ENCODE measurements around the gene PPFIA2. TPM values are rescaled to one million over a fixed set of nuclear protein-coding genes. Genes with fewer than 3 reads are reported as not detected.
A peak's percentile ranks its signal among the peaks of the same experiment; 100 is the strongest.

Gene PPFIA2
- total RNA-seq, 4 donors from 2014 or later = 2.0 to 6.6 (median 3.2) TPM; not detected in 1

DNA sequence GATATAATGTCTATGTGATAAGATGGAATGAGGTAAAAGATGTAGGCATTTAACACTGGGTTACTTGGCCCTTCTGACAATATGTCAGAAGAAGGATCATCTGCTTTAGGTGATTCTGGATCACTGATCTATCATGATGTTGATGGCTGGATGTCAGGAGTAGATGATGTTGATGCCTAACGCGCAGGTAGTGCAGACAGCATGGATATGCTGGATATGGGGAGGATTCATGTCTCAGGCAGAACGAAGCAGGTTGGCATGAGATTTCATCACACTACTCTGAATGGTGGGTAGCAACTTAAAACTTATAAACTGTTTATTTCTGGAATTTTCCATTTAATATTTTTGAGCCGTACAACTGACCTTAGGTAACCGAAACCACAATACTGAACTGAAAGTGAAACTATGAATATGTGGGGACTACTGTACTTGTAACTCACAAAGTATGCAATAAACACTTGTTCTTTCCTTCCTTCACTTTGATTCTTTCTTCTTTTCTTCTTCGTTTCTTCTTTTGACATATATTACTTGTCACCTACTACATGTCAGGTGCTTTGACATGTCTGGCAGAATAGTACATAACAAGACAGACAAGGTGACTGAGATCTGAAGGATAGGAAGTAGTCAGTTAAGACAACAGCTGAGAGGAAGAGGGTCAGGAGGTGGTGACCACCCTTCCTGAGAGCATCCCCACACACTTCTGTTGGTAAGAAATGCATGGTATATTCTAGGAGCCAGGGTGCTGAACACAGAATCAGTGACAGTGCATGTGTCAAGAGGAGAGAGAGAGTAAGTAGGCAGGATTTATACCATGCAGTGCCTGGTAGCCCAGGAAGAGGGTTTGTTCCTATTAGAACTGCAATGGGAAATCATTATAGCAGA, 238.8 kb downstream of the PPFIA2 start:
- no peak for DNase-seq
- Histone ChIP-seq H3K4me3 (peak overlapping the region in 1 of 4 donors; percentile 35), H3K27me3 (no peaks in the 10 kb centered on the region), H3K27ac (no peak overlapping the region), H3K4me1 (no peaks in the 10 kb centered on the region), H3K9me3 (no peaks in the 10 kb centered on the region), H3K36me3 (no peaks in the 10 kb centered on the region)
- TF ChIP-seq, protein P1, sequence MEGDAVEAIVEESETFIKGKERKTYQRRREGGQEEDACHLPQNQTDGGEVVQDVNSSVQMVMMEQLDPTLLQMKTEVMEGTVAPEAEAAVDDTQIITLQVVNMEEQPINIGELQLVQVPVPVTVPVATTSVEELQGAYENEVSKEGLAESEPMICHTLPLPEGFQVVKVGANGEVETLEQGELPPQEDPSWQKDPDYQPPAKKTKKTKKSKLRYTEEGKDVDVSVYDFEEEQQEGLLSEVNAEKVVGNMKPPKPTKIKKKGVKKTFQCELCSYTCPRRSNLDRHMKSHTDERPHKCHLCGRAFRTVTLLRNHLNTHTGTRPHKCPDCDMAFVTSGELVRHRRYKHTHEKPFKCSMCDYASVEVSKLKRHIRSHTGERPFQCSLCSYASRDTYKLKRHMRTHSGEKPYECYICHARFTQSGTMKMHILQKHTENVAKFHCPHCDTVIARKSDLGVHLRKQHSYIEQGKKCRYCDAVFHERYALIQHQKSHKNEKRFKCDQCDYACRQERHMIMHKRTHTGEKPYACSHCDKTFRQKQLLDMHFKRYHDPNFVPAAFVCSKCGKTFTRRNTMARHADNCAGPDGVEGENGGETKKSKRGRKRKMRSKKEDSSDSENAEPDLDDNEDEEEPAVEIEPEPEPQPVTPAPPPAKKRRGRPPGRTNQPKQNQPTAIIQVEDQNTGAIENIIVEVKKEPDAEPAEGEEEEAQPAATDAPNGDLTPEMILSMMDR (IDR thresholded peaks at IDR 0.05) = no peak
- TF ChIP-seq POLR2A (IDR thresholded peaks at IDR 0.05) = no peak

DNA sequence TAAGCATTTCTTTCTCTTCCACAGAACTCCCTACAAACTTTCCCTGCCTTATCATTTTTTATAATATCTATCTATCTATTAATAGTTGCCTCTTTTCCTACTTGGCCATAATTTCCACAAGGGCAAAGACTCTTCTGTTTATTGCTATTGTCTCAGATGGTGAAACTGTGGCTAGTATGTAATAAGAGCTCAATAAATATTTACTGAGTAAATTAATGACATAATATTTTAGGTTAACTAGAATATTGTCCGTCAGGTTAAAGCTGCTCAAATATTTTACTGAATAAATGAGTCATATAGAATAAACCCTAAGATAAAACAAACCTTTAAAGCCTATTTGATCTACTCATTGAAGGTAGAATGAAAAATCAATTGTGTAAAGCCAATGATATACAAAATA, 240.5 kb downstream of the PPFIA2 start:
- H3K9me3 ChIP-seq = no peaks in the 10 kb centered on the region
- no peaks in the 10 kb centered on the region for H3K36me3 ChIP-seq
- TF ChIP-seq, protein P1 (IDR thresholded peaks at IDR 0.05) = no peak
- no peak for TF ChIP-seq POLR2A (IDR thresholded peaks at IDR 0.05)
- H3K4me3 ChIP-seq = no peak overlapping the region
- no peak overlapping the region for H3K27ac ChIP-seq
- H3K4me1 ChIP-seq = no peaks in the 10 kb centered on the region
- no peak for DNase-seq
- H3K27me3 ChIP-seq = no peaks in the 10 kb centered on the region

DNA sequence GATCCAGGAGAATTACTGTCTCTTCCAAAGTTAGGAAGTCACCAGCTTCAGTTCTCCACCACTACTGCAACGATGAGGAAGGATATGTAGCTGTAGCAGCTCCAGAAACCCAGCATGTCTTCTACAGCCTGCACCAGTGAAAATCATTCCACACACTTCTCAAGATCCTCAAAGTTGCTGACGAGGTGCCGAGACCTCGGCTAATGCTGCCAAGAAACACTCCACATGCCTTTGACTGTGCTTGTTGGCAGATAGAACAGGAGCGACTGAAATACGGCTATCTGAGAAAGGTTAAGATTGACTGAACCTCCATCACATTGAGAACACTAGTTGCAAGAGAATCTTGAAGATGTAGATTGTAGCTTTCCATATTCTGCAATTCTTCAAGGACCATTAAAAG, 241.9 kb downstream of the PPFIA2 start:
- no peak for DNase-seq
- H3K36me3 ChIP-seq = no peaks in the 10 kb centered on the region
- H3K4me3 ChIP-seq = no peak overlapping the region
- H3K9me3 ChIP-seq = no peaks in the 10 kb centered on the region
- no peaks in the 10 kb centered on the region for H3K4me1 ChIP-seq
- no peak overlapping the region for H3K27ac ChIP-seq
- H3K27me3 ChIP-seq = no peaks in the 10 kb centered on the region
- TF ChIP-seq POLR2A (IDR thresholded peaks at IDR 0.05) = no peak
- TF ChIP-seq, protein P1 (IDR thresholded peaks at IDR 0.05) = no peak

DNA sequence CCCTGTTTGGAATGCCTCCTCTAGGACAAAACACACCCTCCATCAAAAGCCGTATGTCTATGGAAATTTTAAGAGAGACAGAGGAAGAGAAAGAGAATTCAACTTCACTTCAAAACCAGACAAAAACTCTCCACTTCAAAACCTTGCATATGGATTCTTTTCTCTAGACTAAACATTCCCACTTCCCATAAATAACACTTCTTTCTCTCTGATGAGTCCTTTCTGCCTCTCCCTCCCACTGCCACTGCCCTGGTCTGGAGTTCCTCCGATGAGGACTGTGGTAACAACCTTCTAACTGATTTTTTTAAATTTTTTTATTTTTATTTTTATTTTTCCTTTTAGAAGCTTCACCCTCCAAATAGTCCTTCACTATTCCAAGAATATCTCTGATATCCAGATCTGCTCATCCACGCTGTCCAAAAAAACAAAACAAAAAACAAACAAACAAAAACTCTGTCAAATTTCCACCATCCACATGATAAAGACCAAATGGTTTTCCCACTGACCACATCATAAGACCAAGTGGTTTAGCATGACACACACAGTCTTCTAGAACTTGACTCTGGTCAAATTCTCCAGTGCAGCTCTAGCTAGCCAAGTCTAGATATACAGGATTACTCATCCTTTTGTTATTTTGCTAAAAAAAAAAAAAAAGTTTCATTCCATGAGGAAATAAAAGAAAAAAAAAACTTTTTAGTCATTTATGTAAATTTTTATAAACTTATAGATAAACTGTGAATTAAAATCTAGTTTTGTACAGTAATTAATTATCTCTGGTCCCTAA, 256.0 kb downstream of the PPFIA2 start:
- Histone ChIP-seq H3K4me1 (no peaks in the 10 kb centered on the region), H3K27ac (no peak overlapping the region), H3K27me3 (no peaks in the 10 kb centered on the region), H3K36me3 (no peaks in the 10 kb centered on the region), H3K4me3 (no peak overlapping the region), H3K9me3 (no peaks in the 10 kb centered on the region)
- no peak for TF ChIP-seq POLR2A (IDR thresholded peaks at IDR 0.05)
- TF ChIP-seq, protein P1 (IDR thresholded peaks at IDR 0.05) = no peak
- DNase-seq = no peak

DNA sequence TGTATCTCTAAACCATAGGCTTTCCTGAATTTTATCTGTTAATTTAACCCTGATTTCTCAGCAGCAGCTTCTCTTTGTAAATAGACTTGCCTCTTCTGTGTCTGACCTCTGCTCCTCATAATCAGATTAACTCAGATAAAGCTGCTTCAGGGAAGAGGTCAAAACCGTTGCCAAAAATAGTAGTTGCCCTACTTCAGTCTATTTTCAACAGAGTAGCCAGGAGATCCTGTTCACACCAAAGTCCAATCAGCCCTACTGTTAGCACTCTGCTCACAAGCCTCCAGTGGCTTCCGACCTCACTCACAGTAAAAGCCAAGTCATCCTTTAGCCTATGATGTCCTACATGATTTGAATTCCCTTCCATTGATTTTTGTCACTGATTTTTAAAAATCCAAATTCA, 258.4 kb downstream of the PPFIA2 start:
- Histone ChIP-seq H3K27ac (no peak overlapping the region), H3K4me1 (no peaks in the 10 kb centered on the region), H3K4me3 (no peak overlapping the region), H3K9me3 (no peaks in the 10 kb centered on the region), H3K36me3 (no peaks in the 10 kb centered on the region), H3K27me3 (no peaks in the 10 kb centered on the region)
- TF ChIP-seq, protein P1 (IDR thresholded peaks at IDR 0.05) = no peak
- DNase-seq = no peak

All from Peyer's patch (tissue), 4 donors.